Fibroblast of mammary gland (primary cell): ENCODE measurements around the gene WDR20.

Experiments
- DNase-seq: peaks from one replicate; pipeline ENCODE4 v3.0.0-alpha.2; 2010; ENCODE audit warnings: low read depth
- H3K4me3 ChIP-seq: 2 replicates; pipeline ENCODE4 v1.5.1; 2011; ENCODE audit warnings: low read depth, mild to moderate bottlenecking, low read length, moderate library complexity; ENCODE audit not compliant: control insufficient read depth
- TF ChIP-seq, protein P1 (sequence below): conservative IDR thresholded peaks from 2 replicates; pipeline ENCODE4 v1.5.1; 2011; ENCODE audit warnings: low read depth, low read length, inconsistent platforms; ENCODE audit not compliant: control insufficient read depth, insufficient read depth

Gene WDR20

DNA sequence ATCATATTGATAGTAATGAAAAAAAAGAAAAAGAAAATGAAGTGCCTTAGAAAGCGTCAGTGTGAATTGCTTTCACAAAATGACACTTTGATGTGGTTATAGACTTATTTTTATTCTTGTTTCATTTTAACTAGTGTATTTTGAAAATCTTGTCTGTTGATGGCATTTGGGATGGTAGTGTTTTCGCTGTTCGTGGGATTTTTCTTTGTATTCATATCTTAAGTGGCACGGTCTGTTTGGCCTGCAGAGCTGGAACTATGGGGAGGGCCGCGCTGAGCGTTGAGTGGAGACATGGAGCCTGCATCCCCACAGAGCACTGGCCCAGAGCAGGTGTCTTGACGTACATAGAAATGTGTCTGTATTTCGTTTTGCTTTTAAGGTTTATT is 61.6 kb downstream of the WDR20 start:
- DNase-seq: no peak
- H3K4me3 ChIP-seq: no peak overlapping the region
- TF ChIP-seq, protein P1, sequence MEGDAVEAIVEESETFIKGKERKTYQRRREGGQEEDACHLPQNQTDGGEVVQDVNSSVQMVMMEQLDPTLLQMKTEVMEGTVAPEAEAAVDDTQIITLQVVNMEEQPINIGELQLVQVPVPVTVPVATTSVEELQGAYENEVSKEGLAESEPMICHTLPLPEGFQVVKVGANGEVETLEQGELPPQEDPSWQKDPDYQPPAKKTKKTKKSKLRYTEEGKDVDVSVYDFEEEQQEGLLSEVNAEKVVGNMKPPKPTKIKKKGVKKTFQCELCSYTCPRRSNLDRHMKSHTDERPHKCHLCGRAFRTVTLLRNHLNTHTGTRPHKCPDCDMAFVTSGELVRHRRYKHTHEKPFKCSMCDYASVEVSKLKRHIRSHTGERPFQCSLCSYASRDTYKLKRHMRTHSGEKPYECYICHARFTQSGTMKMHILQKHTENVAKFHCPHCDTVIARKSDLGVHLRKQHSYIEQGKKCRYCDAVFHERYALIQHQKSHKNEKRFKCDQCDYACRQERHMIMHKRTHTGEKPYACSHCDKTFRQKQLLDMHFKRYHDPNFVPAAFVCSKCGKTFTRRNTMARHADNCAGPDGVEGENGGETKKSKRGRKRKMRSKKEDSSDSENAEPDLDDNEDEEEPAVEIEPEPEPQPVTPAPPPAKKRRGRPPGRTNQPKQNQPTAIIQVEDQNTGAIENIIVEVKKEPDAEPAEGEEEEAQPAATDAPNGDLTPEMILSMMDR: no peak

GRCh38 chr14:102201776-102202175 is 62.1 kb downstream of the WDR20 start:
- TF ChIP-seq, protein P1: no peak
- DNase-seq: no peak
- H3K4me3 ChIP-seq: no peak overlapping the region

- DNase-seq: no peak
- TF ChIP-seq, protein P1: no peak
- H3K4me3 ChIP-seq: no peak overlapping the region
These were observed 63.2 kb downstream of the WDR20 start for GRCh38 chr14:102202944-102203343.

DNA sequence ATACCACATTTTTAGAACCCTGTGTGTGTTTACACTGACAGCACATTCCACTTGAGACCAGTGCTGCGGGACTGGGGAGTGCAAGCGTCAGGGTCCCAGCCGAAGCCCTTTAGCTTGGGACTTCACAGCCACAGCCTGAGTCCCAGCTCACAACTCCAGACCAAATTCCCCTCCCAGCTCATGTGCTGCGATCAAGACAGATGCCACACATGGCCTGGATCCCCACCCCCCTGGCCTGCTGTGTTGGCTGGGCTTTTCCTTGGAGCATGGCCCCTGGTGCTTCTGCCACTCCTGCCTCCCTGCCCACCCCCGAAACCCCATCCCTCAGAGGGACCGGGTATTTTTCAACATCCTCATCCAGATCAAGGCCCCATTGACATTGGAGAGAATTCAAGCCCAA is 63.7 kb downstream of the WDR20 start:
- TF ChIP-seq, protein P1: no peak
- no peak for DNase-seq

DNA sequence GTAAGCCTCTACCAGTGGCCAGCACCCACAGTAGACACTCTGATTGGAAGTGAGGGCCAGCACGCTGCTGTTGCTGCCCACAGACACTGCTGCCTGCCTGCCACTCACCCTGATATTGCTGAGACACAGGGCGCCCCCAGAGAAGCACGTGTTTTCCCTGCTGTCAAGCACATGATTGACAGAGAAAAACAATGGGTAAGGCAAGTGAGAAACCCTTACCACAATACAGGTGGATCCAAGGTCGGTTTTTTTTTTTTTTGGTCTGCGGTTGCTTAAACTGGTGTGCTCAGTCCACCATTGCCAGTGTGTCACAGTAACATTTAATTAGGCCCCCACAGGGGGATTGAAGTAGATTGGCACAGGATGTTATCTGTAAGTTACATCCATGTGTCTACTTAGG is 65.9 kb downstream of the WDR20 start:
- TF ChIP-seq, protein P1: no peak
- no peak for DNase-seq
- H3K4me3 ChIP-seq: no peak overlapping the region

More for the DNA sequence above, 63.7 kb downstream of the WDR20 start:
- no peak overlapping the region for H3K4me3 ChIP-seq

GRCh38 chr14:102206918-102207317 is 67.2 kb downstream of the WDR20 start:
- no peak overlapping the region for H3K4me3 ChIP-seq
- TF ChIP-seq, protein P1: no peak
- no peak for DNase-seq

- TF ChIP-seq, protein P1: no peak
- H3K4me3 ChIP-seq: no peak overlapping the region
- DNase-seq: no peak
These were observed 68.2 kb downstream of the WDR20 start for GRCh38 chr14:102207831-102208365.
